HG02571 (cell line): ENCODE measurements around the gene KRT77.
"Not testable (repeated sequence)": the region's sequence is repeated elsewhere in the genome, so short reads cannot be mapped to it uniquely, and the experiment has no call there.

Experiments used
- ATAC-seq: cut with Tn5 transposase; IDR thresholded peaks from one replicate; pipeline ENCODE4 v1.9.1; 2021; ENCODE audit warnings: mild to moderate bottlenecking, moderate library complexity; ENCODE audit not compliant: unreplicated experiment

The KRT77 gene

DNA sequence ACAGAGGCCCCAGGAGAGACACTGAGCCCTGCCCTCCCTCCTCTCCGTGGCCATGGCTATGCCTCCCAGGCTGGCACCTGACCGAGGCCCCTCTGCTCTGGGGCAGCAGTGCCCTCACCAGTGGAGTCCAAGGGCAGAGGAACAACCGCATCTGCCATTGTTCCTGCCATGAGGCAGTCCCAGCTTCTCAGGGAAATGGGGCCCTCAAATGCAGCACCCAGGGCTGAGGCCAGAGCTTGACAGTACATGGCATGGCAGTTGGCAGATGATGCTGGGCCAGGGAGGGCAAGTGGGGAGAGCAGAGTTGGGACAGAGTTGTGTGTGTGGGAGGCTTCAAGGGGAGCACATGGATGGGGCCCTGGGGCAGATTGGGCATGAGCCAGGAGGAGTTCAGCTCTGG lies 21.1 kb upstream of the KRT77 start:
- ATAC-seq = no peak

DNA sequence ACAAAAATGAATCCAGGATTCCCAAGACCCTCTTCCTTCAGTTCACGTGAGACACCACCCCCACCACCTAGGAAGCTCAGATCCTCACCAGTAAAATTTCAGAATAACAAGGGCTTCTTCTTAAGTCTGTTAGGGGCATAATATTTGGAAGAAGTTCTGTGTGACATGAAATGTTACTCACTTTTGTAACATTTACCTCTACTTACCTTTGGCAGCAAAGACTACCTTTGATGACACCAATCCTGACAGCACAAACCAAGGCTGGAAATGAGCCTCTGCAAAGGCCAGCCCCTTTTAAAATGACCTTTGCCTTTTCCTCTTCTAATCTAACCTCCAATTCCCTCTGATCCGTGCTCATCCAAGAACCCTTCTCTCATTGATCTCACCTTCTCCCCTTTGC lies 19.4 kb upstream of the KRT77 start:
- no peak for ATAC-seq

DNA sequence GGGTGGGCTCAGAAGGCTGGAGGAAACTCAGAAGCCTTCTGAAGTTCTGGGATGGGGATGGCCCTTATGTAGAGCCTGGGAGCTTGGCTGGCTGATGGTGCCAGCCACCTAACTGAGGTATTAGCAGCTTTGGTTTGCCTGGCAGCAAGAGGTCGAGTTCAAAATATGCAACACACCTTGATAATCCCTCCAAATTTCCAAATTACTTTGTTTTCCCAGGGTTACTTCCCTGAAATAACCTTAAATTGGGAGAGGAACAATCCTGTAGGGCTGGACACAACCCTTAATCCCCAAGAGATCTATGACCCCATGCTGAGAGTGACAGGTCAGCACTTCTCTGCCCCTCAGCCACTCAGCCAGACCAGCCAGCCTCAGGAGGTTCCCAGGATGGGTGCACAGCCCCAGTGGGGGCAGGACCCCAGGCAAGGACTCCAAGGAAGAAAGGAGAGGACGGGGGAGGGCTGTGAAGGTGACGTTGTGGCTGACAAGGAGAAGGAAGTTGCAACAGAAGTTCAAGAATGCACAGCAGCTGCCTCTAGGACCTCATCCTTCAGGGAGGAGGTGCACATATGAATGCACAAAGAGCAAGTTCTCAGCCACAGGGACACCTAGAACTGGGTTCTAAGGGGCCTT lies 18.6 kb upstream of the KRT77 start:
- no peak for ATAC-seq

DNA sequence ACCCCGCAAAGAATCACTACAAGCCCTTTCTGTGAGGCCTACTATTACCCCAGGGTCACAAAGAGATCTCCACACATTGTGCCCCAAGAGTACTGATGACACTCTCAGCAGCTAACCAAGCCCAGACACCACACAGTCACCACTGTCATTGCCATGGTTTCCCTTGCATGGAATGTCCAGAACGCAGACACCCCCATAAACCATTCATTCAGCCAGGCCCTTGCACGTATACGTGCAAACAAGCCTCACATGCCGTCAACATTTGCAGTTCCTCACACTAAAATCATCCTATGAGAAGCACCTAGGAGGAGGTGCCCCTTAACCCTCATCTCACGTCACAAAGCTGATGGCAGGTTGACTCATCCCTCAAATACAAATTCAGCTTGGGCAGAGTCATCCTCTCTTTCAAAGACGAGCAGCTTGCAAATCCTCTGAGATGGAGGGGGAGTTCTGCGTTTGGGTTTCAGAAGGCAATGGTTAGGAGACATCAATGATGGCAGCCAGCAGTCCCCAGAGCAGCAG lies 17.1 kb upstream of the KRT77 start:
- ATAC-seq = no peak

GRCh38 chr12:52716061-52716460 lies 12.7 kb upstream of the KRT77 start:
- ATAC-seq = no peak

DNA sequence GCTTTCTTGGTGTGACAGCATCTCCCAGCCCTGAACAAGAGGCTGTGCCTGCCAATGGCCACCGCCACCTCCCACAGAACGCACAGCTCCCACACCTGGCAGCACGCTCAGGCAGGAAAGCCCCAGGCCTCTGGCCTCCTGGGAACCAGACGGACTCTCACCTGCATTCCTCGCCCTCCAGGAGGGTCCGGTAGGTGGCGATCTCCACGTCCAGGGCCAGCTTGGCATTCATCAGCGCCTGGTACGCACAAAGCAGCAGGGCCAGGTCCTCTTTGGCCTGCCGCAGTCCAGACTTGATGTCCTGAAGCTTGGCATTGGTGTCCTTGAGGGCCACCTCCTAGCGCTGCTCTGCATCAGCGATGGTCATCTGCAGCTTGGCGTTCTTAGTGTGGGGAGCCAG lies 12.1 kb upstream of the KRT77 start:
- no peak for ATAC-seq

- ATAC-seq = no peak
Measured at GRCh38 chr12:52714887-52715281, 11.6 kb upstream of the KRT77 start.

DNA sequence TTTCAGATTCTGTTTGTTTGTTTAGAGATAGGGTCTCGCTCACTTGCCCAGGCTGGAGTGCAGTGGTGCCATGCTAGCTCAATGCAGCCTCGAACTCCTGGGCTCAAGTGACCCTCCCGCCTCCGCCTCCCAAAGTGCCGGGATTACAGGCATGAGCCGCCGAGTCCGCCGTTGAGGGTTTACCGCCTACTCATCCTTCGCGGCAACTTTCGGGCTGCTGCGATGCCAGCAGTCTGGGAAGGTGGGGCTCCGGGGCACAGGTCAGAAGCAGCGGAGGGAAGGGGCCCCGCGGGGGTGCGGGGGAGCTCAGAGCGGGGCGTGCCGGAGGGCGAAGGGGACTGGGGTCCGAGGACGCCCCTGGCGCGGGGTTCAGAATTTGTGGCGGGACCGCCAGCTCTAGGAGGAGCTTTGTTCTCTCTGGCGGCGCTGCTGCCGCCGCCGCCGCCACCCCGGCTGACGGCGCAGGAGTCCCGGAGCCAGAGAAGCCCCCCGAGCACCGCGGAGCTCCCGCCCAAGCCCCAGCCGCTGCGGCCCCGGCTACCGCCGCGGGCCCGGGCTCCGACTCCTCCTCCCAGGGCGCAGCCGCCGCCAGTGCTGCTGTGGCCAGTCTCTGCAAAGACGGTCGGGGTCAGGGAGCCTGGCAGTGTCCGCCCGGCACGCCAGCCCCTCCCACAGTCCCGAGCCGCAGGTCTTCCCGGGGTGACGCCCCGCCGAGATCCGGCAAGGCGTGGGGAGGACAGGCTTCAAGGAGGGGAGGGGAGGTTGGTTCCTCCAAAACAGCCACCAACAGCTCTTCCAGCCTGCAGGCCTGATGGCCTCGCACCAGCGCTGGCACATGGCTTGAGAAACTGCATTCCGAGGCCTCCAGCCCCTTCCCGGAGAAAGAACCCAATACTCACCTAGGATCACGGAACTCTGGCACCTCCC lies 10.9 kb upstream of the KRT77 start:
- no peak for ATAC-seq

GRCh38 chr12:52712122-52712521 lies 8.8 kb upstream of the KRT77 start:
- not testable (repeated sequence) for ATAC-seq

DNA sequence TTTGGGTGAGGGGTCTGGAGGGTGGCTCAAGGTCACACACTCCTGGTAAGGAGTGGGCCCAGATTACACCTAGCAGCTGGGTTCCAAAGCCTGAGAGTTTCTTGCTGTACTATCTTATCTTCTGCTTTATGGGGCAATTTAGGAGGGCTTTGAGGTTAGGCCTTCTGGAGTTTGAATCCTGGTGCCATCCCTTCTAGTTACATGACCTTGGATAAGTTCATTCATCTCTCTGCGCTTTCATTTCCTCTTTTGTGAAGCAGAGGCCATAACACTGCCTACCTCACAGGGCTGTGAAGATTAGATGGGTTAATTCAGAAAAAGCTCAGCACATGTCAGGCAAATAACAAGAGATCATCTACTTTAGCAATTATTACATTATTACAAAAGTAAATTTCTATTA lies 7.4 kb upstream of the KRT77 start:
- ATAC-seq = no peak

- ATAC-seq = no peak
Measured at GRCh38 chr12:52708010-52708409, 4.7 kb upstream of the KRT77 start.

GRCh38 chr12:52704464-52704863 lies 1.1 kb upstream of the KRT77 start:
- ATAC-seq = no peak

GRCh38 chr12:52703878-52704277 lies 554 bp upstream of the KRT77 start:
- ATAC-seq = no peak

GRCh38 chr12:52702338-52702737 lies 986 bp downstream of the KRT77 start:
- ATAC-seq = no peak

DNA sequence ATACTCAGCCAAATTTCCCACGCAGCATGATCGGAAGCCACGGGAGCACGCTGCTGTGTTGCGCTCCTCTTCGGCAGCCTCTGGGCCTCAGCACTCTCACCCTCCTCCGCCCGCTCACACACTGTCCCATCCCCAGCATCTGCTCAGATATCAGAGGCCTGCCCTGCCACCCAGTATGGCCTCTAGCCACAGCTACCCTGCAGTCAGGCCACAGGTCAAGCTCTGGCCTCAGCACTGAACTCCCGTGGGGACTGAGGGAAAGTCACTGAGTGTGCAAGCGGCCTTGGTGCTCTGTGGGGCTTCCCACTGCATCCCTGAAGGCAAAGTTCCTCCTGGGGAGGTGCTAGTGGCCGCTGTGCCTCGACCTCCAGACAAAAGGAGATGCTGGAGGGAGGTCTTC lies 2.0 kb downstream of the KRT77 start:
- no peak for ATAC-seq

DNA sequence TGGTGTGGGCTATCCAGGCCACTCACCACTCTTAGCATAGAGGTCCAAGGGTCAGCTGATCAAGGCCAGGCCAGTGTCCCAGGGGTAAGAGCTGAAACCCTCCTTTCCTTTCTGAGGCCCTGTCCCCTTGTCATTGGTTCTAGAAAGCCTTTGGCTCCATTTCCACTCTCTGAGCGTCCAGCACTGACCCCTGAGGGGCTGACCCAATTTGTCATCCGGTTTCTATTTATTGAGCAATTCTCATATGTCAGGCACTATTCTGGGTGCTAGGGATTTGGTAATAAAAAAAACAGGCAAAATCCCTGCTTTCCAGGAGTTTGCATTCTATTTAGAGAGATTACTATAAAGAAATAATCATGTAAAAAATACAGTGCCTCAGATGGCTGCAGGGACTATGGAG lies 3.4 kb downstream of the KRT77 start:
- ATAC-seq = no peak

- no peak for ATAC-seq
Measured at GRCh38 chr12:52699373-52699772, 4.0 kb downstream of the KRT77 start.

DNA sequence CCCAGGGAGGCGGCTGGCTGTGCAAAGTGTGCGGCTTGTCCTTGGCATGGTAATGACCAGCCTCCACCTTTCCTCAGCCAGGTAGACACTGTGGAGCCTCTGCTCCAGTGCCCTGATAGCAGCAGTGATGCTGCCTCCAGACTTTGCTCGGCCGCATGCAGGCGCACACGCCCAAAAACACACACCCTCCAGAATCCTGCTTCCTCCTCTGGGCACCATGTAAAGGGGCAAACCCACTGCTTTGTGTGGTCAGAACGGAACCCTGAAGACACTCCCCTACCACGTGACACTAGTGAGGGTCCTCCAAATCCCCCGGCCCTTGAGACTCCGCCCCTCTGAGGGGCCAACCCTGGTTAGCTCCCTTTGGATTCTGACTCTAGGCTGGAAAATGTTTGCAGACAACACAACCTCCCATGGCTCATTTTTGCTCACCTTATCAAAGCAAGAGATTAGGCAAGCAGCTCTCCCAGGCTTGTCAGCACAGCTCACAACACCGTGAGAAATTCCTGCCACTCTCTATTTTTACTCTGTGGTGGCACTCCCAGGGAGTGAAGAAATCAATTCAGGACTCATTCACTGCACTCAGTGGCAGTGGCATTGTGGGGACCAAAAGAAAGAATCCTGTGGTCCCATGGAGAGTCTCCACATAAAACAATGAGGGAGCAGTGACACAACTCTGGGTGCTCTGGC lies 4.5 kb downstream of the KRT77 start:
- no peak for ATAC-seq

DNA sequence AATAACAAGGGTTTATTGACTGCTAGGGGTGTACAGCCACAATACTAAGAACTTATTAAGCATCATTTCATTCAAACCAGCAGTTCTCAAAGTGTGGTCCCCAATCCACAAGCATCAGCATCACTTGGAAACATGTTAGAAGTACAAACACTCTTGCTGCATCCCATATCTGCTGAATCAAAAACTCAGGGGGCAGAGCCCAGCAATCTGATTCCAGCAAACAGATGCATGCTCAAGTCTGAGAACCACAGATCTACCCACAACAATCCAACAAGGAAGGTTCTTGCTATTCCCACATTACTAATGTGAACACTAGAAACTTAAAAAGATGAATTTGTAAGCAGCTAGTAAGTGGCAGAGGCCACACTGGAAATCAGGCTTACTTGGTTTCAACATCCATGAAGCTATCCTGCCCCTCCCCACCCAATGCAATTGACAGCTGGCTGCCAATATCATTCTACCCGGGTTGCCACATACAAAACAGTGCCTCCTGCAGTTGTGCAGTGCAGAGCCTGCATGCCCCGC lies 6.2 kb downstream of the KRT77 start:
- ATAC-seq = no peak

GRCh38 chr12:52696588-52696987 lies 6.7 kb downstream of the KRT77 start:
- no peak for ATAC-seq

DNA sequence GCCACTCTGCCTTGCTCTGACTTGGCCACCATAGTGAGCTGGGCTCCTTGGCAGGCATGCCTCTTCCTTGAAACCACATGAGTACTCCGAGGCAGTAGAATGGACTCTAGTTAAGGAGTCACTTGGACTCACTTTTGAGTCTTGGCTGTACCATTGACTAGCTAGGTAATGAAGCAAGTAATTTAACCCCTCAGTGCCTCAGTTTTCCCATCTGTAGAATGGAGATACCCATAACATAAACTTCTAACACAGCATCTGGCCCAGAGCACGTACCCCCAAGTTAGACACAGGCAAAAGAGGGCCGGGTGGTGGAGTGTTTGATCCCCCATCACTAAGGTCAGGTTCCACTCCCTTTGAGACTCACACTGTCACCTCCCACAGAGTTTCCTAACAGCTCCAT lies 8.3 kb downstream of the KRT77 start:
- no peak for ATAC-seq
